DOHH2 (cell line): ENCODE data around the gene PCDH9.
"Not testable (repeated sequence)": the region's sequence is repeated elsewhere in the genome, so short reads cannot be mapped to it uniquely, and the experiment has no call there.

Source experiments
- H3F3A ChIP-seq: fragments of 200-600 bp; sonication (generic), shearing (Covaris generic); 2 replicates; pipeline ENCODE4 v1.6.0; 2016; ENCODE audit warnings: antibody characterized with exemption, mild to moderate bottlenecking; ENCODE audit not compliant: control insufficient read depth, insufficient read depth
- H3K27ac ChIP-seq: fragments of 200-600 bp; sonication (generic); 2 replicates; pipeline ENCODE4 v1.5.1; 2014; ENCODE audit warnings: low read depth, mild to moderate bottlenecking, low read length, moderate library complexity
- H3K27me3 ChIP-seq: fragments of 200-600 bp; sonication (generic); 2 replicates; pipeline ENCODE4 v1.6.1; 2014; ENCODE audit warnings: mild to moderate bottlenecking, low read length, mixed read lengths; ENCODE audit not compliant: control insufficient read depth
- H3K36me3 ChIP-seq: fragments of 200-600 bp; sonication (generic); 2 replicates; pipeline ENCODE4 v1.6.1; 2014; ENCODE audit warnings: mild to moderate bottlenecking, low read length, moderate library complexity, mixed read lengths; ENCODE audit not compliant: control insufficient read depth
- H3K4me1 ChIP-seq: fragments of 200-600 bp; sonication (generic); 2 replicates; pipeline ENCODE4 v1.6.1; 2014; ENCODE audit warnings: mild to moderate bottlenecking, low read length, mixed read lengths; ENCODE audit not compliant: control insufficient read depth
- H3K4me2 ChIP-seq: fragments of 200-600 bp; sonication (generic); 2 replicates; pipeline ENCODE4 v1.6.0; 2014; ENCODE audit warnings: mild to moderate bottlenecking, low read length, moderate library complexity
- H3K4me3 ChIP-seq: fragments of 200-600 bp; sonication (generic); 2 replicates; pipeline ENCODE4 v1.5.1; 2014; ENCODE audit warnings: mild to moderate bottlenecking, low read length, mixed read lengths
- H3K79me2 ChIP-seq: fragments of 200-600 bp; sonication (generic); 2 replicates; pipeline ENCODE4 v1.6.1; 2014; ENCODE audit warnings: mild to moderate bottlenecking, low read length, mixed read lengths; ENCODE audit not compliant: control insufficient read depth
- H3K9me2 ChIP-seq: fragments of 200-600 bp; sonication (generic); replicated peaks from 2 replicates; pipeline ENCODE4 v1.6.1; 2014; ENCODE audit warnings: mild to moderate bottlenecking, low read length, mixed read lengths; ENCODE audit not compliant: control insufficient read depth
- H3K9me3 ChIP-seq: fragments of 200-600 bp; sonication (generic); 2 replicates; pipeline ENCODE4 v1.6.1; 2014; ENCODE audit warnings: antibody characterized with exemption, low read length, mixed read lengths; ENCODE audit not compliant: control insufficient read depth, insufficient read depth
- H4K20me1 ChIP-seq: fragments of 200-600 bp; sonication (generic); 2 replicates; pipeline ENCODE4 v1.6.0; 2014; ENCODE audit warnings: low read depth, mild to moderate bottlenecking, antibody characterized with exemption, low read length, moderate library complexity; ENCODE audit not compliant: control insufficient read depth, insufficient read depth
- CTCF ChIP-seq: fragments of 200-600 bp; sonication (generic); IDR thresholded peaks from one replicate; pipeline ENCODE4 v1.5.1; 2014; ENCODE audit warnings: antibody characterized with exemption, mild to moderate bottlenecking, low read depth, low read length; ENCODE audit not compliant: poor library complexity, severe bottlenecking
- EZH2phosphoT487 ChIP-seq: fragments of 200-600 bp; sonication (generic); IDR thresholded peaks from 2 replicates; pipeline ENCODE4 v1.6.1; 2017; ENCODE audit warnings: borderline replicate concordance, mild to moderate bottlenecking, antibody characterized with exemption, low read length, moderate library complexity, mixed read lengths

Gene PCDH9

GRCh38 chr13:66888698-66889097 is 341.4 kb downstream of the PCDH9 start:
- no peak overlapping the region for H3K4me3 ChIP-seq
- peaks cover 9% of the 10 kb centered on the region for H3F3A ChIP-seq
- no peak overlapping the region for H3K27ac ChIP-seq
- TF ChIP-seq CTCF (no peak), EZH2phosphoT487 (no peak)
- H3K4me2 ChIP-seq = no peak overlapping the region
- no peaks in the 10 kb centered on the region; the same call in 1 of the 2 replicates for H3K9me3 ChIP-seq
- H3K36me3 ChIP-seq = peaks cover 4% of the 10 kb centered on the region
- no peaks in the 10 kb centered on the region for H3K27me3 ChIP-seq
- H4K20me1 ChIP-seq = no peaks in the 10 kb centered on the region
- H3K79me2 ChIP-seq = no peaks in the 10 kb centered on the region
- H3K4me1 ChIP-seq = peaks cover 27% of the 10 kb centered on the region
- no peaks in the 10 kb centered on the region for H3K9me2 ChIP-seq

GRCh38 chr13:66887088-66887487 is 343.0 kb downstream of the PCDH9 start:
- Histone ChIP-seq H3K27ac (peak overlapping the region; percentile 69), H4K20me1 (no peaks in the 10 kb centered on the region), H3K4me1 (peaks cover 27% of the 10 kb centered on the region), H3K27me3 (no peaks in the 10 kb centered on the region), H3K9me3 (no peaks in the 10 kb centered on the region; the same call in 1 of the 2 replicates), H3K4me3 (peak overlapping the region; percentile 47), H3F3A (peaks cover 9% of the 10 kb centered on the region), H3K9me2 (no peaks in the 10 kb centered on the region), H3K36me3 (peaks cover 4% of the 10 kb centered on the region), H3K79me2 (no peaks in the 10 kb centered on the region), H3K4me2 (peak overlapping the region; percentile 54)
- TF ChIP-seq EZH2phosphoT487 (no peak), CTCF (no peak)

GRCh38 chr13:66886264-66886663 is 343.9 kb downstream of the PCDH9 start:
- peak overlapping the region; percentile 54 for H3K4me2 ChIP-seq

GRCh38 chr13:66881170-66881569 is 349.0 kb downstream of the PCDH9 start:
- H3K9me3 ChIP-seq, H3K4me3 ChIP-seq, H3K27ac ChIP-seq, H3F3A ChIP-seq, H3K9me2 ChIP-seq, H3K79me2 ChIP-seq, H3K36me3 ChIP-seq, H3K4me2 ChIP-seq, H3K27me3 ChIP-seq, H4K20me1 ChIP-seq: not testable (repeated sequence)
- peaks cover 17% of the 10 kb centered on the region for H3K4me1 ChIP-seq

More at GRCh38 chr13:66886264-66886663, 343.9 kb downstream of the PCDH9 start:
- H3K9me3 ChIP-seq = no peaks in the 10 kb centered on the region; the same call in 1 of the 2 replicates
- peaks cover 27% of the 10 kb centered on the region for H3K4me1 ChIP-seq
- no peaks in the 10 kb centered on the region for H3K9me2 ChIP-seq
- H4K20me1 ChIP-seq = no peaks in the 10 kb centered on the region
- H3F3A ChIP-seq = peaks cover 9% of the 10 kb centered on the region
- H3K27ac ChIP-seq = peak overlapping the region; percentile 69
- H3K79me2 ChIP-seq = no peaks in the 10 kb centered on the region
- H3K4me3 ChIP-seq = peak overlapping the region; percentile 47
- TF ChIP-seq EZH2phosphoT487 = no peak
- no peak for TF ChIP-seq CTCF
- peaks cover 4% of the 10 kb centered on the region for H3K36me3 ChIP-seq
- no peaks in the 10 kb centered on the region for H3K27me3 ChIP-seq
